ENCODE data around the gene ITIH1. TPM values are rescaled to one million over a fixed set of nuclear protein-coding genes. Genes with fewer than 3 reads are reported as not detected.

The ITIH1 gene
- total RNA-seq, 1 experiment from 2014 or later: 0.31 TPM

DNA sequence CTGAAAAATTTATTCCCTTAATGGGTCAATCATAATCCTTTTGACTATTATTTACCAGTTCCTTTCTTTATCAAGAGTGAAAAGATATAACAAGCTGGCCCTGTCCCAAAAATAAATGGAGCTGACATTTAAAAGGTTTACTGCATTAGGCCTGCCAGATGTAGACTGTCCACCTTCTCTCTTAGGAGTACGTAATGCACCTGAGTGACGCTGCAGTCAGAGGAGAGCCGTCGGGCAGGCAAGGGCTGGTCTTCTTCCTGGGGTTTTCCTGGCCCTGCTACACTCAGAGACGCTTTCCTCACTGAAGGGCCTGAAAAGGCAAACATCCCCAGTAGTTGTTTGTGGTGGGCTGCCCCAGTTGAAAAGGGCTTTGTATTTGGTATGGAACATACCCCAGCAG is 34.2 kb upstream of the ITIH1 start:
- peaks cover 2% of the 10 kb centered on the region; the same call in 1 of the 2 replicates for H3K36me3 ChIP-seq (ENCODE audit: control insufficient read depth, insufficient read depth, low read length)
- TF ChIP-seq TCF7L2 (IDR thresholded peaks at IDR 0.05; ENCODE audit: low read depth, low read length) (no peak), POLR2AphosphoS5 (IDR thresholded peaks at IDR 0.05; ENCODE audit: low read depth, low read length) (no peak), SIN3A (IDR thresholded peaks at IDR 0.05; ENCODE audit: borderline replicate concordance, insufficient read depth, low read depth, low read length) (no peak)
- TF ChIP-seq, protein P1, sequence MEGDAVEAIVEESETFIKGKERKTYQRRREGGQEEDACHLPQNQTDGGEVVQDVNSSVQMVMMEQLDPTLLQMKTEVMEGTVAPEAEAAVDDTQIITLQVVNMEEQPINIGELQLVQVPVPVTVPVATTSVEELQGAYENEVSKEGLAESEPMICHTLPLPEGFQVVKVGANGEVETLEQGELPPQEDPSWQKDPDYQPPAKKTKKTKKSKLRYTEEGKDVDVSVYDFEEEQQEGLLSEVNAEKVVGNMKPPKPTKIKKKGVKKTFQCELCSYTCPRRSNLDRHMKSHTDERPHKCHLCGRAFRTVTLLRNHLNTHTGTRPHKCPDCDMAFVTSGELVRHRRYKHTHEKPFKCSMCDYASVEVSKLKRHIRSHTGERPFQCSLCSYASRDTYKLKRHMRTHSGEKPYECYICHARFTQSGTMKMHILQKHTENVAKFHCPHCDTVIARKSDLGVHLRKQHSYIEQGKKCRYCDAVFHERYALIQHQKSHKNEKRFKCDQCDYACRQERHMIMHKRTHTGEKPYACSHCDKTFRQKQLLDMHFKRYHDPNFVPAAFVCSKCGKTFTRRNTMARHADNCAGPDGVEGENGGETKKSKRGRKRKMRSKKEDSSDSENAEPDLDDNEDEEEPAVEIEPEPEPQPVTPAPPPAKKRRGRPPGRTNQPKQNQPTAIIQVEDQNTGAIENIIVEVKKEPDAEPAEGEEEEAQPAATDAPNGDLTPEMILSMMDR (IDR thresholded peaks at IDR 0.05): no peak
- TF ChIP-seq, protein P2, sequence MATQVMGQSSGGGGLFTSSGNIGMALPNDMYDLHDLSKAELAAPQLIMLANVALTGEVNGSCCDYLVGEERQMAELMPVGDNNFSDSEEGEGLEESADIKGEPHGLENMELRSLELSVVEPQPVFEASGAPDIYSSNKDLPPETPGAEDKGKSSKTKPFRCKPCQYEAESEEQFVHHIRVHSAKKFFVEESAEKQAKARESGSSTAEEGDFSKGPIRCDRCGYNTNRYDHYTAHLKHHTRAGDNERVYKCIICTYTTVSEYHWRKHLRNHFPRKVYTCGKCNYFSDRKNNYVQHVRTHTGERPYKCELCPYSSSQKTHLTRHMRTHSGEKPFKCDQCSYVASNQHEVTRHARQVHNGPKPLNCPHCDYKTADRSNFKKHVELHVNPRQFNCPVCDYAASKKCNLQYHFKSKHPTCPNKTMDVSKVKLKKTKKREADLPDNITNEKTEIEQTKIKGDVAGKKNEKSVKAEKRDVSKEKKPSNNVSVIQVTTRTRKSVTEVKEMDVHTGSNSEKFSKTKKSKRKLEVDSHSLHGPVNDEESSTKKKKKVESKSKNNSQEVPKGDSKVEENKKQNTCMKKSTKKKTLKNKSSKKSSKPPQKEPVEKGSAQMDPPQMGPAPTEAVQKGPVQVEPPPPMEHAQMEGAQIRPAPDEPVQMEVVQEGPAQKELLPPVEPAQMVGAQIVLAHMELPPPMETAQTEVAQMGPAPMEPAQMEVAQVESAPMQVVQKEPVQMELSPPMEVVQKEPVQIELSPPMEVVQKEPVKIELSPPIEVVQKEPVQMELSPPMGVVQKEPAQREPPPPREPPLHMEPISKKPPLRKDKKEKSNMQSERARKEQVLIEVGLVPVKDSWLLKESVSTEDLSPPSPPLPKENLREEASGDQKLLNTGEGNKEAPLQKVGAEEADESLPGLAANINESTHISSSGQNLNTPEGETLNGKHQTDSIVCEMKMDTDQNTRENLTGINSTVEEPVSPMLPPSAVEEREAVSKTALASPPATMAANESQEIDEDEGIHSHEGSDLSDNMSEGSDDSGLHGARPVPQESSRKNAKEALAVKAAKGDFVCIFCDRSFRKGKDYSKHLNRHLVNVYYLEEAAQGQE (IDR thresholded peaks at IDR 0.05; ENCODE audit: insufficient read depth in 1 of 2, low read depth in 2 of 2, low read length in 1 of 2): no peak
- no peaks in the 10 kb centered on the region for H3K9me3 ChIP-seq (ENCODE audit: control insufficient read depth, insufficient read depth, low read depth, low read length)
- H3K4me1 ChIP-seq (ENCODE audit: control insufficient read depth, insufficient read depth, low read length): no peaks in the 10 kb centered on the region
- no peak overlapping the region for H3K4me3 ChIP-seq (ENCODE audit: low read depth in 2 of 2, low read length in 2 of 2)
- ChIA-PET CTCF (interaction anchor here (0.7 kb wide), 1 partner anchor 18 kb away, joined by 3 read pairs; no protein-coding TSS in a partner anchor), POLR2A (no interaction called here)
- DNase-seq (ENCODE audit: low read depth, low spot score) (no peak), ATAC-seq (no peak)
- BruUV-seq (replicated peaks): no TSS peak
- intact Hi-C loops (cut with micrococcal nuclease; ENCODE audit: unreplicated experiment): loop anchor here (10.0 kb wide), 1 partner anchor 82 kb away; no protein-coding TSS in a partner anchor
- H3K27me3 ChIP-seq (ENCODE audit: control insufficient read depth, insufficient read depth, low read length): no peaks in the 10 kb centered on the region
- in situ Hi-C loops (cut with HindIII; ENCODE audit: low pct_unique_long_range_greater_than_20kb, low sequenced_read_pairs): no loop called here
- H3K27ac ChIP-seq (ENCODE audit: low read length): no peak overlapping the region

DNA sequence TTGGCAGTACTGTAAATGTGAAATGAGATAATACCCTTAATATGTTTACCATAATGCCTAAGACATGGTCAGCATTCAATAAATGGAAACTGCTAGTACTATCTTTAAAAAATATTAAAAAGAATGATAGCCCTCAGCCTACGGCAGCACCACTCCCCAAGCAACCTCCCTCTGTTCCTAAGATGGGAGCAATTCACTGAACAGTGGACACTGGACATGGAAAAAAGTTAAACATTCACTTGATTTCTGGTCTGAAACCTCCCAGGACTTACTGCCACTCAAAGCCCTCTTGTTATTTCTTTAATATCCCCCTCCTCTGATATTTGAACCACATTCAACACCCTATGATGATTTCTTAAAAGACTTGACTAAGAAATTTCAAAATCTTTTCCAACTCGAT is 33.7 kb upstream of the ITIH1 start:
- BruUV-seq (replicated peaks): no TSS peak
- POLR2A ChIA-PET: no interaction called here
- no peak overlapping the region for H3K4me3 ChIP-seq (ENCODE audit: low read depth in 2 of 2, low read length in 2 of 2)
- TF ChIP-seq TCF7L2 (IDR thresholded peaks at IDR 0.05; ENCODE audit: low read depth, low read length) (no peak), POLR2AphosphoS5 (IDR thresholded peaks at IDR 0.05; ENCODE audit: low read depth, low read length) (no peak), SIN3A (IDR thresholded peaks at IDR 0.05; ENCODE audit: borderline replicate concordance, insufficient read depth, low read depth, low read length) (no peak)
- TF ChIP-seq, protein P1 (IDR thresholded peaks at IDR 0.05): no peak
- TF ChIP-seq, protein P2 (IDR thresholded peaks at IDR 0.05; ENCODE audit: insufficient read depth in 1 of 2, low read depth in 2 of 2, low read length in 1 of 2): no peak
- intact Hi-C loops (cut with micrococcal nuclease; ENCODE audit: unreplicated experiment): loop anchor here (10.0 kb wide), 1 partner anchor 81 kb away; no protein-coding TSS in a partner anchor
- ATAC-seq (no peak), DNase-seq (ENCODE audit: low read depth, low spot score) (no peak)
- no peaks in the 10 kb centered on the region for H3K27me3 ChIP-seq (ENCODE audit: control insufficient read depth, insufficient read depth, low read length)
- peaks cover 2% of the 10 kb centered on the region; the same call in 1 of the 2 replicates for H3K36me3 ChIP-seq (ENCODE audit: control insufficient read depth, insufficient read depth, low read length)
- in situ Hi-C loops (cut with HindIII; ENCODE audit: low pct_unique_long_range_greater_than_20kb, low sequenced_read_pairs): no loop called here
- no peak overlapping the region for H3K27ac ChIP-seq (ENCODE audit: low read length)
- CTCF ChIA-PET: no interaction called here
- no peaks in the 10 kb centered on the region for H3K4me1 ChIP-seq (ENCODE audit: control insufficient read depth, insufficient read depth, low read length)
- no peaks in the 10 kb centered on the region for H3K9me3 ChIP-seq (ENCODE audit: control insufficient read depth, insufficient read depth, low read depth, low read length)

Data from Panc1 (cell line).